IMR-90 (cell line): ENCODE results near the gene UBXN1. TPM values are rescaled to one million over a fixed set of nuclear protein-coding genes. Genes with fewer than 3 reads are reported as not detected.

ENCODE experiments used
- ATAC-seq: fragments of 200-7000 bp; cut with Tn5 transposase; 2 replicates; pipeline ENCODE4 v1.9.1; 2020; ENCODE audit warnings: low read depth, mild to moderate bottlenecking, moderate library complexity
- BruUV-seq: library from RNA; stranded (reverse); fragments of 400-500 nt; replicated peaks from 2 replicates; lab custom pipeline; 2021; lab: Mats Ljungman, UMichigan
- CTCF ChIA-PET: fragments of 300-600 bp; formaldehyde crosslinking; extraction: SDS; loops from one replicate; lab custom pipeline; 2021; ENCODE audit warnings: antibody characterized with exemption; lab: Yijun Ruan, JAX
- POLR2A ChIA-PET: fragments of 300-600 bp; sonication (Branson Sonifier 250); formaldehyde crosslinking; loops from one replicate; lab custom pipeline; 2022; ENCODE audit warnings: antibody characterized with exemption; ENCODE audit not compliant: unreplicated experiment; lab: Charles Lee
- DNase-seq: peaks from one replicate; pipeline ENCODE4 v3.0.0; 2013
- H2AFZ ChIP-seq: replicated peaks from 2 replicates; pipeline ENCODE3; 2013; ENCODE audit warnings: low read length, mild to moderate bottlenecking; ENCODE audit not compliant: poor library complexity
- H2AK5ac ChIP-seq: 2 replicates; pipeline ENCODE4 v1.6.1; 2013; ENCODE audit warnings: low read depth, low read length, inconsistent platforms
- H2AK9ac ChIP-seq: replicated peaks from 2 replicates; pipeline ENCODE3; 2013; ENCODE audit warnings: mild to moderate bottlenecking, low read depth, low read length, moderate library complexity; ENCODE audit not compliant: poor library complexity
- H2BK120ac ChIP-seq: 2 replicates; pipeline ENCODE4 v1.6.1; 2013; ENCODE audit warnings: low read depth, low read length, inconsistent platforms
- H2BK15ac ChIP-seq: 3 replicates; pipeline ENCODE4 v1.6.1; 2013; ENCODE audit warnings: low read depth, low read length, inconsistent platforms
- H2BK20ac ChIP-seq: 2 replicates; pipeline ENCODE4 v1.6.1; 2013; ENCODE audit warnings: low read depth, mild to moderate bottlenecking, inconsistent platforms, low read length, moderate library complexity
- H2BK5ac ChIP-seq: 2 replicates; pipeline ENCODE4 v1.6.1; 2013; ENCODE audit warnings: mild to moderate bottlenecking, low read depth, low read length, inconsistent platforms; ENCODE audit not compliant: poor library complexity, severe bottlenecking
- H3K14ac ChIP-seq: replicated peaks from 2 replicates; pipeline ENCODE4 v1.6.1; 2013; ENCODE audit warnings: low read depth, low read length, inconsistent platforms
- H3K18ac ChIP-seq: 2 replicates; pipeline ENCODE4 v1.6.1; 2013; ENCODE audit warnings: low read depth, low read length, control low read depth
- H3K23ac ChIP-seq: 2 replicates; pipeline ENCODE4 v1.6.1; 2013; ENCODE audit warnings: low read depth, low read length, inconsistent platforms
- H3K27ac ChIP-seq: 2 replicates; pipeline ENCODE4 v1.5.1; 2013; ENCODE audit warnings: mild to moderate bottlenecking, control low read depth, low read length; ENCODE audit not compliant: insufficient read depth
- H3K27me3 ChIP-seq: 2 replicates; pipeline ENCODE4 v1.6.1; 2013; ENCODE audit warnings: low read length; ENCODE audit not compliant: control insufficient read depth, insufficient read depth
- H3K36me3 ChIP-seq: 2 replicates; pipeline ENCODE4 v1.6.1; 2013; ENCODE audit warnings: low read length, mixed read lengths; ENCODE audit not compliant: control insufficient read depth, insufficient read depth
- H3K4ac ChIP-seq: 2 replicates; pipeline ENCODE4 v1.6.1; 2013; ENCODE audit warnings: low read depth, low read length, inconsistent platforms
- H3K4me1 ChIP-seq: 2 replicates; pipeline ENCODE4 v1.6.1; 2013; ENCODE audit warnings: low read length, mixed read lengths; ENCODE audit not compliant: control insufficient read depth, insufficient read depth
- H3K4me2 ChIP-seq: 2 replicates; pipeline ENCODE4 v1.6.1; 2013; ENCODE audit warnings: low read depth, mild to moderate bottlenecking, control low read depth, low read length, moderate library complexity
- H3K4me3 ChIP-seq: 2 replicates; pipeline ENCODE4 v1.5.1; 2013; ENCODE audit warnings: low read depth, mild to moderate bottlenecking, control low read depth, low read length, moderate library complexity; ENCODE audit not compliant: insufficient read depth
- H3K56ac ChIP-seq: 2 replicates; pipeline ENCODE4 v1.6.1; 2013; ENCODE audit warnings: low read length, inconsistent platforms; ENCODE audit not compliant: insufficient read depth; ENCODE audit errors: extremely low read depth
- H3K79me1 ChIP-seq, 2 experiments: 2 replicates each; pipeline ENCODE4 v1.6.1; 2013; ENCODE audit warnings: low read length in 2 of 2, inconsistent platforms in 1 of 2, low read depth in 1 of 2
- H3K9ac ChIP-seq: 2 replicates; pipeline ENCODE4 v1.6.1; 2013; ENCODE audit warnings: low read depth, low read length, control low read depth
- H3K9me1 ChIP-seq: 2 replicates; pipeline ENCODE4 v1.6.1; 2013; ENCODE audit warnings: low read length, inconsistent platforms; ENCODE audit not compliant: insufficient read depth
- H3K9me3 ChIP-seq: 2 replicates; pipeline ENCODE4 v1.6.1; 2013; ENCODE audit warnings: low read length; ENCODE audit not compliant: control insufficient read depth, insufficient read depth
- H4K20me1 ChIP-seq: 2 replicates; pipeline ENCODE4 v1.6.1; 2013; ENCODE audit warnings: low read length, inconsistent platforms; ENCODE audit not compliant: insufficient read depth
- H4K5ac ChIP-seq: 2 replicates; pipeline ENCODE4 v1.6.1; 2013; ENCODE audit warnings: mild to moderate bottlenecking, low read depth, low read length, control low read depth
- H4K8ac ChIP-seq, 2 experiments: 2 replicates each; pipeline ENCODE4 v1.6.1; 2013; ENCODE audit warnings: low read depth in 2 of 2, low read length in 2 of 2, control low read depth in 1 of 2, inconsistent platforms in 1 of 2
- H4K91ac ChIP-seq: 2 replicates; pipeline ENCODE4 v1.6.1; 2013; ENCODE audit warnings: low read depth, low read length, inconsistent platforms; ENCODE audit not compliant: insufficient read depth
- BHLHE40 ChIP-seq: fragments of 150-350 bp; IDR thresholded peaks from 2 replicates; pipeline ENCODE4 v1.6.1; 2016; ENCODE audit warnings: mild to moderate bottlenecking, low read depth, low read length
- CEBPB ChIP-seq: IDR thresholded peaks from 2 replicates; pipeline ENCODE4 v1.6.1; 2012; ENCODE audit warnings: low read depth, low read length, improper control_type of control experiment
- FOS ChIP-seq: fragments of 150-350 bp; IDR thresholded peaks from 2 replicates; pipeline ENCODE4 v1.6.1; 2016; ENCODE audit warnings: low read depth, low read length
- MAFK ChIP-seq: IDR thresholded peaks from 2 replicates; pipeline ENCODE4 v1.6.1; 2012; ENCODE audit warnings: low read depth, low read length, improper control_type of control experiment
- MAZ ChIP-seq: IDR thresholded peaks from 2 replicates; pipeline ENCODE4 v1.6.1; 2012; ENCODE audit warnings: low read depth, mild to moderate bottlenecking, low read length, improper control_type of control experiment, moderate library complexity, borderline replicate concordance
- POLR2A ChIP-seq: IDR thresholded peaks from 2 replicates; pipeline ENCODE4 v1.6.1; 2012; ENCODE audit warnings: mild to moderate bottlenecking, low read depth, low read length
- RCOR1 ChIP-seq: IDR thresholded peaks from 2 replicates; pipeline ENCODE4 v1.6.1; 2012; ENCODE audit warnings: mild to moderate bottlenecking, low read length, improper control_type of control experiment; ENCODE audit not compliant: insufficient replicate concordance
- RFX5 ChIP-seq: IDR thresholded peaks from 2 replicates; pipeline ENCODE4 v1.8.0; 2012; ENCODE audit warnings: low read depth, mild to moderate bottlenecking, low read length, moderate library complexity
- WGBS, 2 experiments: methylation state at CpG; one replicate each; pipeline versions ENCODE4 v1.1.5 to v1.1.7; 2013; ENCODE audit warnings: missing lambda C conversion rate in 2 of 2; ENCODE audit not compliant: insufficient read length in 1 of 2; ENCODE audit errors: extremely low coverage in 2 of 2; 5-methylcytosine and 5-hydroxymethylcytosine counted together
- dilution Hi-C: fragments of 300-500 bp; cut with HindIII; formaldehyde crosslinking; loops from one replicate; pipeline ENCODE4 v1.14.3; 2018; ENCODE audit warnings: low sequenced_read_pairs; ENCODE audit not compliant: unreplicated experiment
- in situ Hi-C: fragments of 300-500 bp; cut with MboI; formaldehyde crosslinking; loops from 3 replicates; pipeline ENCODE4 v1.14.3; 2019; ENCODE audit warnings: low sequenced_read_pairs, inconsistent platforms, mixed read lengths
- intact Hi-C: fragments of 100-400 bp; cut with micrococcal nuclease; formaldehyde crosslinking; loops from 2 replicates; pipeline ENCODE4 v1.10.0; 2022
- polyA plus RNA-seq, 3 experiments: library from polyadenylated mRNA; depleted of rRNA; stranded (reverse); fragments of >200 nt; gene quantifications; 2 replicates each; pipeline ENCODE4 v1.2.3, GENCODE V29; 2012; ENCODE audit warnings: low replicate concordance in 1 of 3
- total RNA-seq: library from RNA; depleted of rRNA; stranded (reverse); fragments of >200 nt; gene quantifications from 2 replicates; pipeline ENCODE4 v1.2.3, GENCODE V29; 2012
- TF ChIP-seq, protein P1 (sequence below): fragments of 150-350 bp; IDR thresholded peaks from 2 replicates; pipeline ENCODE4 v1.6.1; 2016; ENCODE audit warnings: low read depth, mild to moderate bottlenecking, low read length, moderate library complexity, borderline replicate concordance
- TF ChIP-seq, protein P2 (sequence below): fragments of 150-350 bp; IDR thresholded peaks from 2 replicates; pipeline ENCODE4 v1.6.1; 2017; ENCODE audit warnings: mild to moderate bottlenecking, antibody characterized with exemption, low read length, low read depth
- TF ChIP-seq, protein P3 (sequence below): conservative IDR thresholded peaks from 2 replicates; pipeline ENCODE4 v1.5.1; 2012; ENCODE audit warnings: mild to moderate bottlenecking, low read depth, low read length, improper control_type of control experiment

Gene UBXN1
- total and polyA plus RNA-seq, 2 of the 4 experiments (the other 2 are of a cell fraction) = 50.0 to 81.6 TPM

DNA sequence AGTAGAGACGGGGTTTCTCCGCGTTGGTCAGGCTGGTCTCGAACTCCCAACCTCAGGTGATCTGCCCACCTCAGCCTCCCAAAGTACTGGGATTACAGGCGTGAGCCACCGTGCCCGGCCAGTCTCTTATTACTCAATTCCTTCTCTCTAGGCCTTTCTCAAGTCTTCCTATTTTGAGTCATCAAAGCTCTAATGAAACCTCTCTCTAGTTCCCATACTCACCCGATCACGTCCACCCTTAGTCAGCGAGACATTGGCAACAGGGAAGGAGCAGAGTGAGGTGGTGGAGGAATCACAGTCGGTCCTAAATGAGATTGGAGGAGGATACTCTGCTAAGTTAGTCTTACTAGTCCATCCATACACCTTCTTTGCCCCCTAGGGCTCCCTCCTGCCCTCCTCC lies 23.4 kb upstream of the UBXN1 start:
- no peak for ATAC-seq
- no CpG with 5 or more reads among the region's 11 CpGs for WGBS, 2 experiments

More for the DNA sequence above, 23.4 kb upstream of the UBXN1 start:
- H4K20me1 ChIP-seq = no peaks in the 10 kb centered on the region
- in situ Hi-C loops = no loop called here
- H2BK15ac ChIP-seq = no peak overlapping the region
- no peak overlapping the region for H3K4me3 ChIP-seq
- no peak overlapping the region for H2AK9ac ChIP-seq
- no peak overlapping the region for H3K18ac ChIP-seq
- H4K91ac ChIP-seq = no peak overlapping the region
- TF ChIP-seq CEBPB = no peak
- TF ChIP-seq, protein P1, sequence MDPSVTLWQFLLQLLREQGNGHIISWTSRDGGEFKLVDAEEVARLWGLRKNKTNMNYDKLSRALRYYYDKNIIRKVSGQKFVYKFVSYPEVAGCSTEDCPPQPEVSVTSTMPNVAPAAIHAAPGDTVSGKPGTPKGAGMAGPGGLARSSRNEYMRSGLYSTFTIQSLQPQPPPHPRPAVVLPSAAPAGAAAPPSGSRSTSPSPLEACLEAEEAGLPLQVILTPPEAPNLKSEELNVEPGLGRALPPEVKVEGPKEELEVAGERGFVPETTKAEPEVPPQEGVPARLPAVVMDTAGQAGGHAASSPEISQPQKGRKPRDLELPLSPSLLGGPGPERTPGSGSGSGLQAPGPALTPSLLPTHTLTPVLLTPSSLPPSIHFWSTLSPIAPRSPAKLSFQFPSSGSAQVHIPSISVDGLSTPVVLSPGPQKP = no peak
- no peak for TF ChIP-seq RCOR1
- TF ChIP-seq RFX5 = no peak
- TF ChIP-seq, protein P2, sequence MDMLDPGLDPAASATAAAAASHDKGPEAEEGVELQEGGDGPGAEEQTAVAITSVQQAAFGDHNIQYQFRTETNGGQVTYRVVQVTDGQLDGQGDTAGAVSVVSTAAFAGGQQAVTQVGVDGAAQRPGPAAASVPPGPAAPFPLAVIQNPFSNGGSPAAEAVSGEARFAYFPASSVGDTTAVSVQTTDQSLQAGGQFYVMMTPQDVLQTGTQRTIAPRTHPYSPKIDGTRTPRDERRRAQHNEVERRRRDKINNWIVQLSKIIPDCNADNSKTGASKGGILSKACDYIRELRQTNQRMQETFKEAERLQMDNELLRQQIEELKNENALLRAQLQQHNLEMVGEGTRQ = no peak
- no peak for TF ChIP-seq POLR2A
- TF ChIP-seq FOS = no peak
- no peak for TF ChIP-seq BHLHE40
- TF ChIP-seq, protein P3, sequence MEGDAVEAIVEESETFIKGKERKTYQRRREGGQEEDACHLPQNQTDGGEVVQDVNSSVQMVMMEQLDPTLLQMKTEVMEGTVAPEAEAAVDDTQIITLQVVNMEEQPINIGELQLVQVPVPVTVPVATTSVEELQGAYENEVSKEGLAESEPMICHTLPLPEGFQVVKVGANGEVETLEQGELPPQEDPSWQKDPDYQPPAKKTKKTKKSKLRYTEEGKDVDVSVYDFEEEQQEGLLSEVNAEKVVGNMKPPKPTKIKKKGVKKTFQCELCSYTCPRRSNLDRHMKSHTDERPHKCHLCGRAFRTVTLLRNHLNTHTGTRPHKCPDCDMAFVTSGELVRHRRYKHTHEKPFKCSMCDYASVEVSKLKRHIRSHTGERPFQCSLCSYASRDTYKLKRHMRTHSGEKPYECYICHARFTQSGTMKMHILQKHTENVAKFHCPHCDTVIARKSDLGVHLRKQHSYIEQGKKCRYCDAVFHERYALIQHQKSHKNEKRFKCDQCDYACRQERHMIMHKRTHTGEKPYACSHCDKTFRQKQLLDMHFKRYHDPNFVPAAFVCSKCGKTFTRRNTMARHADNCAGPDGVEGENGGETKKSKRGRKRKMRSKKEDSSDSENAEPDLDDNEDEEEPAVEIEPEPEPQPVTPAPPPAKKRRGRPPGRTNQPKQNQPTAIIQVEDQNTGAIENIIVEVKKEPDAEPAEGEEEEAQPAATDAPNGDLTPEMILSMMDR = no peak
- TF ChIP-seq MAFK = no peak
- no peak for TF ChIP-seq MAZ
- no peaks in the 10 kb centered on the region for H3K9me3 ChIP-seq
- no peak overlapping the region for H3K9ac ChIP-seq
- no peak overlapping the region for H3K14ac ChIP-seq
- dilution Hi-C loops = no loop called here
- no peak overlapping the region for H3K27ac ChIP-seq
- no peaks in the 10 kb centered on the region for H3K27me3 ChIP-seq
- no peak overlapping the region for H2AK5ac ChIP-seq
- BruUV-seq = no TSS peak
- H2BK5ac ChIP-seq = no peak overlapping the region
- H2BK20ac ChIP-seq = no peak overlapping the region
- H3K56ac ChIP-seq = no peak overlapping the region
- H3K4me1 ChIP-seq = peaks cover 8% of the 10 kb centered on the region
- no peak overlapping the region for H4K5ac ChIP-seq
- no peak overlapping the region for H4K8ac ChIP-seq
- peaks cover 8% of the 10 kb centered on the region for H3K9me1 ChIP-seq
- ChIA-PET POLR2A (interaction anchor here (0.6 kb wide), 1 partner anchor 139 kb away, joined by 3 read pairs; no protein-coding TSS in a partner anchor), CTCF (interaction anchor here (0.6 kb wide), 1 partner anchor 319 kb away, joined by 5 read pairs; no protein-coding TSS in a partner anchor)
- H2BK120ac ChIP-seq = no peak overlapping the region
- H3K4ac ChIP-seq = no peak overlapping the region
- peaks cover 11 to 27% of the 10 kb centered on the region in 2 experiments for H3K79me1 ChIP-seq
- no peak for DNase-seq
- H3K23ac ChIP-seq = no peak overlapping the region
- no peak overlapping the region for H3K4me2 ChIP-seq
- peaks cover 4% of the 10 kb centered on the region for H3K36me3 ChIP-seq
- intact Hi-C loops = no loop called here
- H2AFZ ChIP-seq = no peak overlapping the region
